ENCODE measurements around the gene DPM3. TPM values are rescaled to one million over a fixed set of nuclear protein-coding genes. Genes with fewer than 3 reads are reported as not detected.

Gene DPM3
- total and polyA plus RNA-seq, 2 of the 13 experiments (the other 11 are each of a cell fraction or from before 2014, with no cell fraction given): 23.2 to 53.4 TPM

- peak; percentile 64 for TF ChIP-seq ZNF430 (CRISPR knock-in tag; IDR thresholded peaks at IDR 0.05)
- TF ChIP-seq MTF2 (CRISPR knock-in tag; IDR thresholded peaks at IDR 0.05; ENCODE audit: borderline replicate concordance): no peak
- peak; percentile 68; the same call in 1 of the 2 replicates for TF ChIP-seq MAZ (IDR thresholded peaks at IDR 0.05; ENCODE audit: borderline replicate concordance, low read depth, low read length)
- TF ChIP-seq MAZ (CRISPR knock-in tag; IDR thresholded peaks at IDR 0.05; ENCODE audit: low read depth): peak; percentile 53
- no peak for TF ChIP-seq ZNF879 (CRISPR knock-in tag; IDR thresholded peaks at IDR 0.05)
- peak; percentile 63; the same call in 1 of the 2 replicates for TF ChIP-seq SIN3A (IDR thresholded peaks at IDR 0.05; ENCODE audit: borderline replicate concordance, low read depth, low read length)
- no peak for TF ChIP-seq PLRG1 (conservative IDR thresholded peaks at IDR 0.05)
- no peak for TF ChIP-seq ATF7 (IDR thresholded peaks at IDR 0.05)
- peak; percentile 51 for TF ChIP-seq ATF7 (CRISPR knock-in tag; IDR thresholded peaks at IDR 0.05)
- no peak; the same call in 1 of the 2 replicates for TF ChIP-seq SETDB1 (CRISPR knock-in tag; IDR thresholded peaks at IDR 0.05; ENCODE audit: borderline replicate concordance)
- TF ChIP-seq PHF5A (CRISPR knock-in tag; IDR thresholded peaks at IDR 0.05; ENCODE audit: low read depth, unreplicated experiment): no peak
- TF ChIP-seq MATR3 (CRISPR knock-in tag; IDR thresholded peaks at IDR 0.05): no peak
- peak; percentile 23 for TF ChIP-seq ZNF547 (CRISPR knock-in tag; IDR thresholded peaks at IDR 0.05)
- TF ChIP-seq ZHX2 (IDR thresholded peaks at IDR 0.05; ENCODE audit: low read depth): no peak
- TF ChIP-seq ZHX2 (CRISPR knock-in tag; IDR thresholded peaks at IDR 0.05; ENCODE audit: borderline replicate concordance): 0 out of 2 replicates have a peak, but pooled peaks have one; percentile 61
- TF ChIP-seq ZNF12 (CRISPR knock-in tag; IDR thresholded peaks at IDR 0.05): no peak; the same call in 1 of the 2 replicates
- no peak; the same call in 1 of the 2 replicates for TF ChIP-seq SNAPC2 (CRISPR knock-in tag; IDR thresholded peaks at IDR 0.05)
- TF ChIP-seq ZNF605 (CRISPR knock-in tag; IDR thresholded peaks at IDR 0.05): peak; percentile 96
- no peak for TF ChIP-seq KAT2B (IDR thresholded peaks at IDR 0.05; ENCODE audit: borderline replicate concordance, low read depth, low read length)
- TF ChIP-seq ZNF770 (CRISPR knock-in tag; IDR thresholded peaks at IDR 0.05): peak; percentile 6; the same call in 1 of the 2 replicates
- peak; percentile 48 for TF ChIP-seq ZFY (CRISPR knock-in tag; IDR thresholded peaks at IDR 0.05)
- TF ChIP-seq HNF4G (IDR thresholded peaks at IDR 0.05; ENCODE audit: borderline replicate concordance, low read depth, low read length): no peak
- TF ChIP-seq HNF4G (CRISPR knock-in tag; IDR thresholded peaks at IDR 0.05; ENCODE audit: borderline replicate concordance, low read depth): no peak
- TF ChIP-seq ZNF740 (CRISPR knock-in tag; IDR thresholded peaks at IDR 0.05): no peak
Measured at GRCh38 chr1:155135415-155136028, 4.8 kb downstream of the DPM3 start, which contains the start of gene SLC50A1 (continued).
